GM18907 (cell line): ENCODE results near the gene MAP2K2.

Experiments
- ATAC-seq: cut with Tn5 transposase; IDR thresholded peaks from one replicate; pipeline ENCODE4 v1.9.1; 2021; ENCODE audit warnings: mild to moderate bottlenecking, moderate library complexity; ENCODE audit not compliant: unreplicated experiment

The MAP2K2 gene

GRCh38 chr19:4062419-4063368 lies 61.2 kb downstream of the MAP2K2 start:
- ATAC-seq: no peak

GRCh38 chr19:4061683-4062418 lies 62.1 kb downstream of the MAP2K2 start:
- no peak for ATAC-seq

- ATAC-seq: no peak
Observed at GRCh38 chr19:4061178-4061682, 62.7 kb downstream of the MAP2K2 start.

- ATAC-seq: no peak
Observed at GRCh38 chr19:4060621-4061177, 63.2 kb downstream of the MAP2K2 start.

- no peak for ATAC-seq
Observed at GRCh38 chr19:4059891-4060620, 63.9 kb downstream of the MAP2K2 start.

GRCh38 chr19:4059453-4059871 lies 64.5 kb downstream of the MAP2K2 start:
- ATAC-seq: no peak

GRCh38 chr19:4058693-4059452 lies 65.0 kb downstream of the MAP2K2 start:
- ATAC-seq: no peak

GRCh38 chr19:4057931-4058692 lies 65.8 kb downstream of the MAP2K2 start:
- ATAC-seq: no peak

GRCh38 chr19:4055209-4055552 lies 68.7 kb downstream of the MAP2K2 start:
- ATAC-seq: no peak

- no peak for ATAC-seq
Observed at GRCh38 chr19:4054441-4055208, 69.3 kb downstream of the MAP2K2 start.

- no peak for ATAC-seq
Observed at GRCh38 chr19:4053423-4054324, 70.2 kb downstream of the MAP2K2 start.

GRCh38 chr19:4052993-4053422 lies 70.9 kb downstream of the MAP2K2 start:
- ATAC-seq: no peak

GRCh38 chr19:4052114-4052992 lies 71.6 kb downstream of the MAP2K2 start:
- ATAC-seq: no peak

- ATAC-seq: no peak
Observed at GRCh38 chr19:4051175-4052101, 72.5 kb downstream of the MAP2K2 start.

- ATAC-seq: no peak
Observed at GRCh38 chr19:4049432-4049831, 74.5 kb downstream of the MAP2K2 start.
